Head of caudate nucleus (tissue), 42 donors: Measurements from ENCODE around the gene SOBP.
"Not testable (repeated sequence)": the region's sequence is repeated elsewhere in the genome, so short reads cannot be mapped to it uniquely, and the experiment has no call there.

Experiments used
- DNase-seq, 42 donors: peaks; one replicate each; pipeline versions ENCODE4 v3.0.0 to v3.0.0-alpha.2; 2020 to 2021; ENCODE audit warnings: mixed read lengths in 7 of 42
- intact Hi-C: fragments of 100-400 bp; cut with DNase I; formaldehyde crosslinking; loops from one replicate; pipeline ENCODE4 v1.15.0; 2022

Gene SOBP, protein sequence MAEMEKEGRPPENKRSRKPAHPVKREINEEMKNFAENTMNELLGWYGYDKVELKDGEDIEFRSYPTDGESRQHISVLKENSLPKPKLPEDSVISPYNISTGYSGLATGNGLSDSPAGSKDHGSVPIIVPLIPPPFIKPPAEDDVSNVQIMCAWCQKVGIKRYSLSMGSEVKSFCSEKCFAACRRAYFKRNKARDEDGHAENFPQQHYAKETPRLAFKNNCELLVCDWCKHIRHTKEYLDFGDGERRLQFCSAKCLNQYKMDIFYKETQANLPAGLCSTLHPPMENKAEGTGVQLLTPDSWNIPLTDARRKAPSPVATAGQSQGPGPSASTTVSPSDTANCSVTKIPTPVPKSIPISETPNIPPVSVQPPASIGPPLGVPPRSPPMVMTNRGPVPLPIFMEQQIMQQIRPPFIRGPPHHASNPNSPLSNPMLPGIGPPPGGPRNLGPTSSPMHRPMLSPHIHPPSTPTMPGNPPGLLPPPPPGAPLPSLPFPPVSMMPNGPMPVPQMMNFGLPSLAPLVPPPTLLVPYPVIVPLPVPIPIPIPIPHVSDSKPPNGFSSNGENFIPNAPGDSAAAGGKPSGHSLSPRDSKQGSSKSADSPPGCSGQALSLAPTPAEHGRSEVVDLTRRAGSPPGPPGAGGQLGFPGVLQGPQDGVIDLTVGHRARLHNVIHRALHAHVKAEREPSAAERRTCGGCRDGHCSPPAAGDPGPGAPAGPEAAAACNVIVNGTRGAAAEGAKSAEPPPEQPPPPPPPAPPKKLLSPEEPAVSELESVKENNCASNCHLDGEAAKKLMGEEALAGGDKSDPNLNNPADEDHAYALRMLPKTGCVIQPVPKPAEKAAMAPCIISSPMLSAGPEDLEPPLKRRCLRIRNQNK

DNA sequence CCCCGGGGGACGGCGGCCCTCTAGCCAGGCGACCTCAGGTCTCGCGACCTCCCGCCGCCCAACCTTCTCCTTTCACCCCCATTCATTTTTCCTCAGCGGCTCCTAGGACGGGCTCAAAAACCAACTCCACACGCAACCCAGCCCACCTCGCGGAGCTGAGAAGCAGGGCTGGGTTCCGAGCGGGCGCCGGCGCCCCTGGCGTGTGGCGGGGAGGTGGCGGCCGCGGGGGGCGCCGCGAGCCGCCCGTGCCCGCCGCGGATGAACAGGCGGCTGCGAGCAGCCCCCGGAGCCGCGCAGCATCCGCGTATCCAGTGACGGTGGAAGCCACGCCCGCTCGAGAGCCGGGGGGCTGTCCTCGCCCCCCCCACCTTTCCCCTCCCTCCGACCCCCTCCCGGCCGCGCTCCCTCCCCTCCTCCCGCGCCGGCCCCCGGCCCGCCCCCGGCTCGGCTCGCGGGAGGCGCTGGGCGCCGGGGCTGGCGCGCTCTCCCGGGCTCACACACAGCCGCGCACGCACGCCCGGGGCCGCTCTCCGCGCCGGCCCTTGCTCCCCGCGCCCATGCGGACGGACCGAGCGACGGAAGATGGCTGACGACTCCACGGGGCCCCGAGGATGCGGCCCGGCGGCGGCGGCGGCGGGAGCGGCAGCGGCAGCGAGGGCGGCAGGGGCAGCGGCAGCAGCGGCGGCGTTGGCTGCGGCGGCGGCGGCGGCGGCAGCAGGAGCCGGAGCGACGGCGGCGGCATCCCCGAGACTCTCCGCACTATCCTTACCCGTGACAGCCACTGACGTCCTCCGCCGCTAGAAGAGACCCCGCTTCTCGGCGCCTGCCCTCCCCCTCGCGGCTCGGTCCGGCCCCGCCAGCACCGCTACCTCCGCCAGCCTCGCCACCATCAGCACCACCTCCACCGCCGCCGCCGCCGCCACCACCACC is at the start of gene SOBP:
TSS of gene SOBP (plus strand) at position 482 of the 930 bp plus-strand sequence. CDS start 500 bp downstream, outside the sequence.
- intact Hi-C loops: loop anchor here (5.0 to 10.0 kb wide), 4 partner anchors 33 to 373 kb away; partner anchors contain the start of genes BEND3 and PDSS2
- DNase-seq: peak; percentile 25 to 91 (median 78)

DNA sequence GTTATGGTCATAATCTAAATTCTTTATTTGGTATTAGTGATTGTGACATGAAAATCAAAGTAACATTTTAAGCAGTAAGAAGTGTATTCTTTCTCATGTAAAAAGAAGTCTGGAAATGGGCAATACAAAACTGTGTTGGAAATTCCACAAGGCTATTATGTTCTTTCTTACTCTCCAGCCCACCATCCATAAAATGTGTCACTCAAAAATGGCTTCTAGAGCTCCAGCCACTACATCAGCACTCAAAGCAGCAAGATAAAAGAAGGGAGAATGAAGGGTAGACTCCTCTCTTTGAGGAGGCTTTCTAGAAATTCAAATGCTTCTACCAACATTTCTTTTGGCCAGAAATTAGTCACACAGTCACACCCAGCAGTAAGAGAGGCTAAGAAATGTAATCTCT is 49.0 kb upstream of the SOBP start:
- no peak for DNase-seq
- intact Hi-C loops: no loop called here

DNA sequence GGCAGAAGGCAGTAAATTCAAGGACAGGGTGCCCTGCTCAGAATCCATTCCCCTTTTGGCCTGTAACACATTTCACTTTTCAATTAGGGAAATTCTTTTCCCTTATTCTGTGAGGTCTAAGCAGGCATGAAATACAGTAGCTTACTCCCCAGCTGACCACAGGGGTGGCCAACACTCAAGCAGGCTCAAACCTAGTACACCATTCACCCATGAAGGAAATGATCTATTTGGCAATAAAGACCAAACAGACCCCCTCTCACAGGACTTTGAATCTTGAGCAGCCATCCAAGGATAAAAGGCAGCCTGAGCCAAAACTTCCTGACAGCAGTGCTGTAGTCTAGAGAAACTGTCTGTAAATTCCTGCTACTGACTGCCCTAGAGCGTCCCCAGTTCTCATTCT is 48.2 kb upstream of the SOBP start:
- no peak for DNase-seq
- intact Hi-C loops: no loop called here

GRCh38 chr6:107442938-107443607 is 46.8 kb upstream of the SOBP start:
- intact Hi-C loops: no loop called here
- no peak for DNase-seq

GRCh38 chr6:107443608-107444267 is 46.2 kb upstream of the SOBP start:
- DNase-seq: no peak
- intact Hi-C loops: no loop called here

DNA sequence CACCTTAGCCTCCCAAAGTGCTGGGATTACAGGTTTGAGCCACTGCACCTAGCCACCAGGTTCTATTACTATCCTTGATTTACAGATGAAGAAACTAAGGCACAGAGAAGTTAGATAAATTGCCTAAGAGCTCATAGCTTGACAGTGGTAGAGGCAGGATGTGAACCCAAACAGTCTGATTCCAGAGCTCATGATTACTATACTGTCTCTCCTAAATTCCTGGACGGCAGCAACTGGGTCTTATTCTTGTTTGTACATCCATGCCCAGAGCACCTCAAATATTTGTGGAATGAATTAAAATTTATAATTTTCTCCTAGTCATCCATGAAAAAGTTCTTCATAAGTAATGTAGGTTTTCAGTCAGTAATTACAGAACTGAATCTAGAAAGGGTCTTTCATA is 45.6 kb upstream of the SOBP start:
- DNase-seq: no peak
- intact Hi-C loops: no loop called here

- intact Hi-C loops: no loop called here
- DNase-seq: no peak
These were observed 42.2 kb upstream of the SOBP start for GRCh38 chr6:107447663-107448216.

GRCh38 chr6:107448776-107449175 is 41.1 kb upstream of the SOBP start:
- intact Hi-C loops: no loop called here
- no peak for DNase-seq

GRCh38 chr6:107458672-107459282 is 31.1 kb upstream of the SOBP start:
- DNase-seq: peak in 27 of 42 donors; percentile 1 to 60 (median 25)
- intact Hi-C loops: loop anchor here (5.0 kb wide), 1 partner anchor 34 kb away; the partner anchor contains the start of gene SOBP

DNA sequence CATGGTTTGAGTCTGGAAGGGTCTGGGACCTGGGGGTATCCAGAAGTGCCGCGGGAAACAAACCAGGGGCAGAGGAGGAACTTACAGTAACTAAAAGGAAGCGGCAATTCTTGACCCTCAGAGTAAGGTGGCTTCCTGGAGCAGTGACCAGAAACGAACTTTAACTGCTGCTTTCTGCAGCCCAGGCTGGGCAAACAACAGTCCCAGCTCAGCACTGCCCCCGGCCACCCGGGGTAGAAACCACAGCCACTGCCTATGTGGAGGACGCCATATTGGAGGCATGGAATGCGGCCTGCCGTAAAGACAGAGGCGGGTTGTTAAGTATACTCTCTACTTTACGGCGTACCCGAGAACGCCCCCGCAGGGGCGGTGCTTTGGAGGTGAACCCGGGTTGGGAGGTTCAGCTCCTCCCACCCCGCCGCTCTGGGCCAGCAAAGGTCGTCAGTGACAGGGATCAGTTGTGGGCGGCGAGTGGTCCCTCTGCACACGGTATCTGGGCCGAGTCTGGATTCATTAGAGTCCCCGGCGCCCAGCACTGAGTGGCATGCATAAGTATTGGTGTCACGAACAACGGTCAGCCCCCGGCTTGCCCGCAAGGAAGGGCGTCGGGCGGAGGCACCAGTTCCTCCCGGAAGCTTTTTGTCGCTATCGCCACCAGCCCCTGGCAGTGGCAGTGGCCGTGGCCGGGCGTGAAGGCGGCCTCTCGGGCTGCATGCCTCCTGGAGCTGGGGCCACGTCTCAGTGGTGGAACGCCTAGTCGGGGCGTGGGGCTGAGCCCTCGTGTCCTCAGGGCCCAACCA is 30.4 kb upstream of the SOBP start, which contains the start of gene PDSS2:
TSS of gene PDSS2 (minus strand) at position 282 of the 800 bp plus-strand sequence. CDS start at position 3, 279 bp downstream.
- peak; percentile 97 to 100 (median 99) for DNase-seq

GRCh38 chr6:107460083-107460631 is 29.8 kb upstream of the SOBP start:
- intact Hi-C loops: no loop called here
- DNase-seq: no peak

More for the DNA sequence above, 30.4 kb upstream of the SOBP start, which contains the start of gene PDSS2:
- intact Hi-C loops: loop anchor here (5.0 kb wide), 1 partner anchor 33 kb away; the partner anchor contains the start of gene SOBP

GRCh38 chr6:107466062-107466461 is 23.9 kb upstream of the SOBP start:
- intact Hi-C loops: no loop called here
- no peak for DNase-seq

DNA sequence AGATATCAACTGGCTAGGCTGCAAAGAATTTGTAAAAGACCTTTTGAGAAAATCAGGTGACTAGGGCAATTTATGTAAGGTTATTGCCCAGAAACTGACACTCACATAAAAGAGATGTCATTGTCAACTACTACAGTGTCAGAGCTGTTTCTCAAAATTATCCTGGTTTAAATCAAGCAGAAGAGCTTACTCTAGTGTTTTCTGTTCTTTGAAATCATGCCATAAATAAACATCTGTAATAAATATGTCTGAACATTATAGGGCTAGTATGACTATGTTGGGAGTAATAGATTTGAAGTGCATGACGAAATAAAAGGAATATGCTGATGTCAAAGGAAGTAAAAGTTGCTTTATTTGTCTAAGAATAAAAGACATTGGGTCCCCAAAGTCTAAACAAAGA is 19.6 kb upstream of the SOBP start:
- DNase-seq: no peak
- intact Hi-C loops: no loop called here

DNA sequence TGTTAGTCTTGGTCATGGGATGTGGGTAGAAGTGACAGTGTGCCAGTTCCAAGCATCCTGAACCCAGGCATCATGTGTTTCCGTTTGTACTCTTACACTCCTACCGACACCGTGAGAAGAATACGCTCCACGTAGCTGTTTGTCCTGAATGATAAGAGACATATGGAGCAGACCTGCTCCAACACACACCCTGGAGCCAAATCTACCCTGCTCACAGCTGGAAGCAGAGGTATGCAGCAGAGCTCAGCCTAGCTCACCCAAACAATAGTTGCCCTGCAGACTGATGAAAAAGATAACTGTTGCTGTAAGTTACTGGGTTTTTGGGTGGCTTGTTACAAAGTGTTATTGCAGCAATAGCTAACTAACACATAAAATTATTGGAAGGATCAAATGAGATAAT is 16.3 kb upstream of the SOBP start:
- DNase-seq: no peak
- intact Hi-C loops: no loop called here

DNA sequence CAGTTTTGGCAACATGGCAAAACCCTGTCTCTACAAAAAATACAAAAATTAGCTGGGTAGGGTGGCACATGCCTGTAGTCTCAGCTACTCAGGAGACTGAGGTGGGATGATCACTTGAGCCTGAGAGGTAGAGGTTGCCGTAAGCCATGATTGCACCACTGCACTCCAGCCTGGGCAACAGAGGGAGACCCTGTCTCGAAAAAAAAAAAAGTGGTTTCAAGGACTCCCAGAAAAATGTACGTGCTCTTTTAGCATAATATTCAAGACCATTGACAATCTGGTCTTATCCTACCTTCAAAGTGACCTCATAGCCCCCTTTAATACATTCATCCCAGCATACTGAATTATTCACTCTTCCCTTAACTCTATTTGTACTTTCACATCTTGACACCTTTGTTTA is 14.6 kb upstream of the SOBP start:
- intact Hi-C loops, DNase-seq: not testable (repeated sequence)

DNA sequence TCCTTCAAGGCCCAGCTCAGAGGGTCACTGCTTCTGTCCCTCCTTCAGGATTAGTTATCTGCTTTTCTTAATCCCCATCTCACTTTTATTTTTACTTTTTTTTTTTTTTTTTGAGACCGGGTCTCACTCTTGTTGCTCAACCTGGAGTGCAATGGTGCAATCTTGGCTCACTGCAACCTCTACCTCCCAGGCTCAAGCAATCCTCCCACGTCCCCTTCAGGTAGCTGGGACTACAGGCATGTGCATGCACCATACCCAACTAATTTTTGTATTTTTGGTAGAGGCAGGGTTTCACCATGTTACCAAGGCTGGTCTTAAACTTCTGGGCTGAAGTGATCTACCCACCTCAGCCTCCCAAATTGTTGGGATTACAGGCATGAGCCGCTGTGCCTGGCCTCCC is 14.1 kb upstream of the SOBP start:
- intact Hi-C loops, DNase-seq: not testable (repeated sequence)
